Cerebellar cortex (tissue), 1 donor: ENCODE measurements around the gene AK4.

Experiments
- DNase-seq: peaks from one replicate; pipeline ENCODE4 v3.0.0-alpha.2; 2015; ENCODE audit warnings: low spot score

The AK4 gene

DNA sequence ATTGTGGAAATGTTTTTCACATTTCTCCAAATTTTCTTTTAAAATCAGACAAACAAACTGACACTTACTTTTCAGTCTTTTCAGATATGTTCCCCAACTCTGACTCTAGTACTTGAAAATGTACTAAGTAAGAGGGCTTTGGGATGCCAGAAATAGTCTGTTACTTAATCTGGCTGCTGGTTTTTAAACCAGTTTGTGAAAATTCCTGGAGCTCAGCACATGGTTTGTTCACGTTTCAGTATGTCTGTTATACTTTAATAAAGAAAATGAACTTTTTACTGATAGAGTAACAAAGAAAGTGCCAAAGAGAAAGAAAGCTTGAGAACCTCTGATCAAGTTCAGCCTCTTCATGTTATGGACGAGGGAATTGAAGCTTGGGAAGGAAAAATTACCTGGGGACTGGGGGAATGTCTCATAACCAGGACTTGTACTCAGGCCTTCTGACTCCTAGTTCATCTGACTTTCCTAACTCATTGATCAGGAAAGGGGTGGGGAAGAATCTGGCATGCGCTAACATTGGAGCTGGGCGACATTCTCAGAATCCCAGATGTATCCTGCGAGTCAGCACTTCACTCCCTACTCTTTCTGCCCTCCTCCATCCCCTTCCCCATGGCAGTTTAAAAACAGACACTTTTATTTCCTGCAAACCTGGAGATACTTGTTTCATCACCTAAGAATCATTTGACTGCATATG lies 130.5 kb downstream of the AK4 start:
- DNase-seq: no peak

DNA sequence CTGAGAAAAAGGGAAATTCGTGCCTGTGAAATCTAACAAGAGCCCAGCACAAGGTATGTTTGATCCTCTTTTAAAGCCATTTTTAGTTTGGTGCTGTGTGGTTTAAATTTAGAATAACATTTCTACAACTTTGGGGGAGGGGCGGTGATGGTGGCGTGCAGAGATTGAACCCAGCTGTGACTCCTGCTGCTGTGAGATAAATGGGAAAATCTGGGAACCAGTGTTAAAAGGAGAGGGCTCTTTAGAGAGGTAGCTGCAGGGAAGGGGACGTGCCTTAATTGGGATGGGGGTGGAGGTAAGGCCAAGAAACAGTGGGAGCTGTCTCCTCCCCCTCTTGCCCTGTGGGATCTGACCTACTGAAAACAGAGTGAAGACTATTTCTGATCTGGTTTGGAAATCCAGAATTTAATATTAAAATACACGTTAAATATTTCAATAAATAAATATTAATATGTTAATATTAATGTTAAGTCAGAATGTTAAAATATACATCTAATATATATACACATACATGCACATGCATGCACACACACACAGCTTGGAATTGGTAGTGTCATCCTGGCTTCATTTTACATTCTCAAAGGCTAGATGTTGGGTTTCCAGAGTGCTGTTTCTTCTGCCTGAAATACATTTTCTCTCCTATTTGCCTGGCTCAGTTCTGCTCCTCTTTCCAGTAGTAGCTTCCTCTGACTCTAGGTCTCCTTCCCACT lies 131.2 kb downstream of the AK4 start:
- DNase-seq: no peak
